ENCODE data around the gene ME3.

- TF ChIP-seq ZNF416 (CRISPR knock-in tag; IDR thresholded peaks at IDR 0.05) (no peak), CTCF (IDR thresholded peaks at IDR 0.05) (no peak), ESRRA (CRISPR knock-in tag; IDR thresholded peaks at IDR 0.05; ENCODE audit: borderline replicate concordance) (no peak), HMGXB4 (CRISPR knock-in tag; IDR thresholded peaks at IDR 0.05) (no peak), GABPB1 (CRISPR knock-in tag; IDR thresholded peaks at IDR 0.05) (no peak), ELF4 (CRISPR knock-in tag; IDR thresholded peaks at IDR 0.05; ENCODE audit: low read depth) (no peak), SP1 (CRISPR knock-in tag; conservative IDR thresholded peaks at IDR 0.05) (no peak), TCF7 (CRISPR knock-in tag; IDR thresholded peaks at IDR 0.05; ENCODE audit: low read depth) (no peak), JUN (CRISPR knock-in tag; IDR thresholded peaks at IDR 0.05) (no peak), NR1H2 (CRISPR knock-in tag; IDR thresholded peaks at IDR 0.05) (no peak), USF2 (CRISPR knock-in tag; IDR thresholded peaks at IDR 0.05) (no peak), E2F4 (CRISPR knock-in tag; IDR thresholded peaks at IDR 0.05; ENCODE audit: borderline replicate concordance, low read depth) (no peak), ARID4B (CRISPR knock-in tag; IDR thresholded peaks at IDR 0.05; ENCODE audit: borderline replicate concordance) (no peak)
Observed at GRCh38 chr11:86565801-86566312, 106.6 kb downstream of the ME3 start.
